OCI-M2 (cell line): Measurements from ENCODE around the gene TRPM1.
"Not testable (repeated sequence)": the region's sequence is repeated elsewhere in the genome, so short reads cannot be mapped to it uniquely, and the experiment has no call there.

Source experiments
- DNase-seq: peaks from one replicate; lab custom pipeline; 2025; ENCODE audit not compliant: unreplicated experiment; lab: John Stamatoyannopoulos, UW

TRPM1 gene

DNA sequence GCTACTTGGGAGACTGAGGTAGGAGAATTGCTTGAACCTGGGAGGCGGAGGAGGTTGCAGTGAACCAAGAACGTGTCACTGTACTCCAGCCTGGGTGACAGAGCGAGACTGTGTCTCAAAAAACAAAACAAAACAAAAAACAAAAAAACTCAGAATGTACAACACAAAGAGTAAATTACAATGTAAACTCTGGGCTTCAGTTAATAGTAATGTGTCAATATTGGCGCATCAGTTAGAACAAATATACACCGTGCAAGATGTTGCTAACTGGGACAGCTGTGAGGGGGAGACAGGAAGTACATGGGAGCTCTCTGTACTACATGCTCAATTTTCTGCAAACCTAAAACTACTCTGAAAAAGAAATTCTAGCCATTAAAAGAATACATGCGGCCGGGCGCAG, 23.5 kb upstream of the TRPM1 start:
- DNase-seq = no peak

GRCh38 chr15:31116423-31117030, 15.0 kb upstream of the TRPM1 start:
- DNase-seq = no peak

- DNase-seq = no peak
Measured at GRCh38 chr15:31111091-31111647, 9.6 kb upstream of the TRPM1 start.

DNA sequence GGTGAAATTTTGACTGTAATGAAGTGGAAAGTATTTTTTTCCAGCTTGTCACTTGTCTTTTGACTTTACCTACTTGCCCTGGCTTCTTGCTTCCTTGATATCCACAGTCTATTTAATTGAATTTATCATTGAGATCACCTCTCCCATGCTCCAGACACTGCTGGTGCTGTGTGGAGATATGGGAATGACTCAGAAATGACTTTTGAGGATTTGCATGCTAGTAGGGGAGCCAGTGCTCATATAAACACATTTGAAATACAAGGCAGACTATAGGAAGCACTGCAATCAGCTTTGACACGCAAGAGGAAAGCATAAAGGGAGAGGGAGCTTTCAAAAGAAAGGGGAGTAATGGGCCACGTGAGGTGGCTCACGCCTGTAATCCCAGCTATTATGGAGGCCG, 7.3 kb upstream of the TRPM1 start:
- DNase-seq = no peak

DNA sequence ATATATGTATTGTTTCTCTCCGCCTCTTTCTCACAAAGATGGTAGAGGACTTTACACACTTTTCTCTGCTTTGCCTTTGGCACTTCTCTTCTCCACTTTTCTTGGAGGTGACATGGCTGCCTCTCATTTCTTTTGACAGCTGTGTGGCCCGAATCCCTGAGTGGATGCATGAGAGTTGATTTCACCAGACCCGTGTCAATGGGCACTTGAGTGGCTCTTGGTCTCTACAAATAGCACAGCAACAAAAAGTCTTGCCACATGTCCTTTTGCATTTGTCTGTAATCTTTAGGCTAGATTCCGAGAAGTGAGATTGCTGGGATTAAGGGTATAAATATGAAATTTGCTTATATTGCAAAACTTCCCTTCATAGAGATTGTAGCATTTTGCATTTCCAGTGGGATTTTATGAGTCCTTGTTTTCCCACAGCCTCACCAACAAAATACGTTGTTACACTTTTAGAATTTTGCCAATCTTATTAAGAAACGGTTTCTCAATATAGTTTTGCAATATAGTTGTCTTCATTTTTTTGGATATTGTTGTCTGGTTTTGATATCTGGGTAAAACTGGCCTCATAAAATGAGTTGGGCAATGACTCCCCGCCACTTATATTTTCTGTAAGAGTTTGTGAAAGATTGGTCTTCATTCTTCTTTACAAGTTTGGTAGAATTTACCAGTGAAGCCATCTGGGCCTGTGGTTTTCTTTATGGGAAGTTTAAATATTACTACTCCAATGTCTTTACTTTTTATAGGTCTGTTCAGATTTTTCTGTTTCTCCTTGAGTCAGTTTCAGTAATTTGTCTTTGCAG, 5.2 kb upstream of the TRPM1 start:
- no peak for DNase-seq

DNA sequence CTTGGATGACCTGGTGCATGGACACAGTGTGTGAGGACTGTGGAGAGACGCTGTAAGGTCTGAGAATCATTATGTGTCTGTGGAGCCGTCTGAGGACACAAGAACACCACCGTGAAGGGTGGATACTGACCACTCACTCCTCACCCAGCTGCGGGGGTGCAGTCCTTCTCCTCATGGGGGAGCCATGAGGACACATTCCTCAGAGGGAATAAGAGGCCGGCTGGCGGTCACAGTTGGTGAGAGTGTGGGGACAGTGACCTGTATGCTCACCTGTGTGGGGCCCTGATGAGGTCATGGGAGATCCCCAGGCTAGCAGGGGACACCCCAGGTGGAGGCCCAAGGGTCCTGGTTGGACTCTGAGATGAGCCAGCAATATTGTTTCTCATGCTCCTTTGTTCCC, 2.5 kb upstream of the TRPM1 start:
- no peak for DNase-seq

DNA sequence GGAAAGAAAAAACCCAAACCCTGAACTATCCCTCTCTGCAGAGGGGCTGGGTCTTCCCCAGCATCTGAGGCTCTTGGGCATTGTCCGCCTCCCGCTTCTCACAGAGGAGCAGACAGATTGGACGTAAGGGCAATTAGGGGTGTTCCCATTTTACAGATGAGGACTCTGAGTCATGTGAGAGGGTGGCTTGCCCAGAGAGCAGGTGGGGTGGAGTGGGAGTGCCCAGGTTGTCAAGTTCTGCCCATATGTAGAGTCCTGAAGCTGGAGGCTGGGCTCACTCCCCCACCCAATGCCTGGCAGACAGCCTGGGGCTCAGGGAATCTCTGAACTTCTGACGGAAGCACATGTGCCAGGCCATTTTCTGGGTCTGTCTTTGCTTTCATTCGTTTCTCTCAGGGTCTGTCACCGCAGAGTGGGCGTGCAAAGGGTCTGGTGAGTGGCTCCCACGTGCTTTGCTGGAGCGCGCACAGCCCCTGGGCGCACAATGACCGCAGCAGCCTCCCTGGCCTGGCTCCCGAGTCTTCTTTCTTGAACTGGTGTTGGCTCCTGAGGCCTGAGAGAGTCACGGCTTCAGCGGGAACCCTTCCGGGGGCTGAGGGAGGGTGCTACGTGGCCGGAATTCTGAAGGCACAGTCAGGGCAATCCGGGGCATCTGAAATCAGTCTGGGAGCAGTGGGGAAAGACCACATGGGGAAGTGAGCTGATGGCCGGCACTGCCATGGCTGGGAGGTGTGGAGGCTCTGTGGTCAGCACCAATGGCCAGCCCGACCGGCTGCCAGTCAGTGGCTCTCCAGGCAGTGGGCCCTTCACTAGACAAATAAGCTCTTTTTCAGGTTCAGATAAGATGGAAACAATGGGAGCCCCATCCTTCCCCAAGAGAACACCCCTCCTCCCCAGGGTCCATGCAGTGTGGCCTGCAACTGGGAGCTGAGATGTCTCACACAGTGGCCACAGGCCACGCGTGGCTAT, 1.1 kb upstream of the TRPM1 start:
- DNase-seq = no peak

- no peak for DNase-seq
Measured at GRCh38 chr15:31102039-31102321, 455 bp upstream of the TRPM1 start.

DNA sequence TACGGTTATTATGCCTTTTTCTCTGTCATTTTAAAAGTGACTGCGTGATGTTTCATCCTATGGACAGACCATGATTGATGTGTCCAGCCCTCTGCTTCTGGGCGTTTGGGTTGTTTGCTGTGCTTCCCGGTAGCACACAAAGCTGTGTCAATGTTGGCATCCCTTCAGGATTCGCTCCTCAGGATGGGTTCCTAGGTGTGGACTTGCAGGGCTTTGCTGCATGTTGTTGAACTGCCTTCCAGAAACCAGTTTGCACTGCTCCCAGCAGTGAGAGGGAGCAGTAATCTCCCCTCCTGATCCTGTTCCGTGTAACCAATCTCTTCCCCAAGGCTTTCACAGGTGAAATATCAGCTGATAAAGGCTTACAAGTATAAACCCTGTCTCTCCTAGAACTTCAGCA, 787 bp downstream of the TRPM1 start:
- no peak for DNase-seq

DNA sequence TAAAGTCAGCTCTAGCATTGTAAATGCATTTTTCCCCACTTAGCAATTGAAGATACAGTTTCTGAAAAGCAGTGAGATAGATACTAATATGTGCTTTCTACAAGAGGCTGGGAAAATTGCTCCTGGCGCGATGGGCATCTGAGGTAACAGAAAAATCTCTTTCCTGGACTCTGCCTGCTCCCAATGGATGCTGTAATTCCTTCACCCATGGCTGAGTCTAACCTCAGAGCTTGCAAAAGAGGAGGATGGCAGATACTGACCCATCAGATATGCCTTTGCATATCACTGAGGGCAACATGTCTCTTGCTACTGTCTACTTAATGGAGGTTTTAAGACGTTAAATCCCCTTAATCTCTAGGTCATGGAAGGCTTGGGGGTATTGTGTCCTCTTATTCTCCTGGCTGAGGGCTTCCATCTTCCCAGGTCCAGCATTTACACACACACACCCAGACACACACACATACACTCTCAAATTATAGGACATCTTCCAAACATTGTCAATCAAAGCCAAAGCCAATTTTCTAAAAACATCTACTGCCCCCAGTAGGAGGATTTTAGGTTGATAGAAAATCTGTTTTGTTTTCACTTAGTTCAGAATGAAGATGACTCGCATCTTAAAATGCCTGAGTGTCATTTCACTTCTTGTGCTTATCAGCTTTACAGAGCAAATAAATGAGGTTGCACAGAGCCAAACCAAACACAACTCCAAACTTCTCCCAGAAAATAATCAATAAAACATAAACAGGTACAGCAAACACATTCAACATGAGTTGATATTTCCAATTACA, 2.4 kb downstream of the TRPM1 start:
- no peak for DNase-seq

GRCh38 chr15:31098491-31098917, 3.0 kb downstream of the TRPM1 start:
- no peak for DNase-seq

- DNase-seq = no peak
Measured at GRCh38 chr15:31096563-31096962, 5.0 kb downstream of the TRPM1 start.

- no peak for DNase-seq
Measured at GRCh38 chr15:31091481-31091880, 10.0 kb downstream of the TRPM1 start.

DNA sequence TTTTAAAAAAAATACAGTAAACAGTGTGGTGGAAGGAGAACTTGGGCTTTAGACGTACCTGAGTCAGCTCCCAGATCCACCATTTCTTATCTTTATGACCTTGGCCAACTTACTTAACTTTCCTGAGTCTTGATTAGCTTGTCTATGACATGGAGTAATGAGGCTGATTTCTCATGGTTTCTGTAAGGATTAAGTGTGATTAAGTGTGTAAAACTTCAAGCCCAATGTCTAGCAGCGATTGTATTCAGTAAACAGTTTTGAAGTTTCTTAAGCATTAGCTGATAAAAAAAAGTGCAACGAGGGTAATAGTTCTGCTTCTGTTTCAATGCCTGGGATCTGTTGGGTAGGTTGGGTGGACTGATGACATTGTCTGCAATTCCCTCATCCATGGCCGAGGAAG, 10.8 kb downstream of the TRPM1 start:
- no peak for DNase-seq

GRCh38 chr15:31089368-31090047, 12.0 kb downstream of the TRPM1 start:
- DNase-seq = no peak

DNA sequence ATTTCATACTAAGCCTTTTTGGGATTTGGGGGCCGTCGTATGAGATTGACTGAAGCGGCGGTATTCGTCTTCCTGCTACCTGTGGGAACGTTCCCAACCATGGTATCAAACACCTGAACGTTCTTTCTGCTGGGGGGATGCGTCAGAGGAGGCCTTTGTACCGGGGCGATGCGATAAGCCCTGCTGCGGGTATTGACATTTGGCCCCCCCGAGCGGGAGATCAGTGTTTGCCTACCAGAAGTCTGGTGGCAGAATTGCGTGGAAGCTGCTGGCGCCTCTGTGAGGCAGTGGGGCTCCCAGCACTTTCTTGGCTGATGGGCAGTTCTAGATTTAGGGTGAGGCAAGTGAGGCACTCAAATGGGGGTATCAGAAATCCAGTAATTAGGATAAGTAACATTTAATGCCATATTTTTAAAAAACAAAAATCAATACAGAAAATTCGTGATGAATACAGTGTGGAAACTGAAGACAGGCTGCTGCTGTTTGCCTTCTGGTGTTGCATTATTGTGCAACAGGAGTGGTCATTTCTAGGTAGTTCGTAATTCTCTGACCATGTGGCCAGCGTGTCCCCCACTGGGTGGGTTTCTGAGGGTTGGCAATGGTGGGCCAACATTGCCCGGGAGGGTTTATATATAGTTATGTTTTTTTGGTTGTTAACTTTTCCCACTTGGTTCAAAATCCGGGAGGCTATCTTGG, 12.7 kb downstream of the TRPM1 start:
- no peak for DNase-seq

DNA sequence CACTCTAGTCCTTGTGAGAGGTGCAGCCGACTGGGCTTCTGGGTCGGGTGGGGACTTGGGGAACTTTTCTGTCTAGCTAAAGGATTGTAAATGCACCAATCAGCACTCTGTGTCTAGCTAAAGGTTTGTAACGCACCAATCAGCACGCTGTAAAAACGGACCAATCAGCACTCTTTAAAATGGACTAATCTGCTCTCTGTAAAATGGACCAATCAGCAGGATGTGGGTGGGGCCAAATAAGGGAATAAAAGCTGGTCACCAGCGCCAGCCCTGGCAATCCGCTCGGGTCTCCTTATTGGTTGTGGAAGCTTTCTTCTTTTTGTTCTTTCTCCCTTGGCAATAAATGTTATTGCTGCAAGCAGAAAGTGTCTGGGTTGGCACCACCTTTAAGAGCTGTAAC, 13.5 kb downstream of the TRPM1 start:
- DNase-seq = not testable (repeated sequence)

GRCh38 chr15:31086344-31086743, 15.2 kb downstream of the TRPM1 start:
- DNase-seq = no peak

- no peak for DNase-seq
Measured at GRCh38 chr15:31085359-31085758, 16.2 kb downstream of the TRPM1 start.

- no peak for DNase-seq
Measured at GRCh38 chr15:31084176-31084575, 17.3 kb downstream of the TRPM1 start.
